Neutrophil (primary cell): ENCODE measurements around the gene FAM135A.

ENCODE experiments used
- H3K27ac ChIP-seq: fragments of 200-600 bp; sonication (generic); 2 replicates; pipeline ENCODE4 v1.5.1; 2016; ENCODE audit warnings: mild to moderate bottlenecking, moderate library complexity
- H3K27me3 ChIP-seq: fragments of 200-600 bp; sonication (generic); 2 replicates; pipeline ENCODE4 v1.6.0; 2016; ENCODE audit warnings: mild to moderate bottlenecking
- H3K36me3 ChIP-seq: fragments of 200-600 bp; sonication (generic); 2 replicates; pipeline ENCODE4 v1.5.1; 2017
- H3K4me1 ChIP-seq, 2 experiments: fragments of 200-600 bp in 1 of 2; sonication (generic) in 1 of 2; 1 replicate in 1 of 2; 2 replicates in 1 of 2; pipeline versions ENCODE4 v1.5.1 to v1.6.1; 2013 to 2016; ENCODE audit warnings: low read depth in 1 of 2, low read length in 1 of 2, mild to moderate bottlenecking in 1 of 2, moderate library complexity in 1 of 2; ENCODE audit not compliant: control insufficient read depth in 1 of 2, insufficient read depth in 1 of 2
- H3K4me3 ChIP-seq, 2 experiments: fragments of 200-600 bp in 1 of 2; sonication (generic) in 1 of 2; 1 replicate in 1 of 2; 2 replicates in 1 of 2; pipeline ENCODE4 v1.5.1; 2013 to 2016; ENCODE audit warnings: low read depth in 1 of 2, low read length in 1 of 2, mild to moderate bottlenecking in 1 of 2, moderate library complexity in 1 of 2
- H3K9me3 ChIP-seq: fragments of 200-600 bp; sonication (generic); 2 replicates; pipeline ENCODE4 v1.5.1; 2016
- CTCF ChIP-seq: fragments of 200-600 bp; sonication (generic); IDR thresholded peaks from 2 replicates; pipeline ENCODE4 v1.5.1; 2016; ENCODE audit warnings: antibody characterized with exemption

FAM135A gene

GRCh38 chr6:70527071-70527737 is 113.9 kb downstream of the FAM135A start:
- no peak overlapping the region for H3K27ac ChIP-seq
- no peaks in the 10 kb centered on the region for H3K9me3 ChIP-seq
- no peak overlapping the region for H3K4me3 ChIP-seq
- H3K27me3 ChIP-seq = no peaks in the 10 kb centered on the region
- H3K36me3 ChIP-seq = no peaks in the 10 kb centered on the region
- TF ChIP-seq CTCF = no peak
- no peaks in the 10 kb centered on the region for H3K4me1 ChIP-seq

- H3K4me3 ChIP-seq = no peak overlapping the region
Observed at GRCh38 chr6:70530023-70530422, 116.7 kb downstream of the FAM135A start.

GRCh38 chr6:70531133-70531532 is 117.8 kb downstream of the FAM135A start:
- H3K9me3 ChIP-seq = no peaks in the 10 kb centered on the region
- no peak overlapping the region for H3K4me3 ChIP-seq
- no peak for TF ChIP-seq CTCF
- H3K36me3 ChIP-seq = no peaks in the 10 kb centered on the region
- H3K27ac ChIP-seq = no peak overlapping the region
- no peaks in the 10 kb centered on the region for H3K27me3 ChIP-seq
- no peaks in the 10 kb centered on the region for H3K4me1 ChIP-seq

More at GRCh38 chr6:70530023-70530422, 116.7 kb downstream of the FAM135A start:
- Histone ChIP-seq H3K9me3 (no peaks in the 10 kb centered on the region), H3K4me1 (no peaks in the 10 kb centered on the region), H3K36me3 (no peaks in the 10 kb centered on the region), H3K27me3 (no peaks in the 10 kb centered on the region), H3K27ac (no peak overlapping the region)
- no peak for TF ChIP-seq CTCF

GRCh38 chr6:70537266-70537665 is 124.0 kb downstream of the FAM135A start:
- H3K4me3 ChIP-seq = no peak overlapping the region
- no peak overlapping the region for H3K27ac ChIP-seq
- no peak for TF ChIP-seq CTCF
- no peaks in the 10 kb centered on the region for H3K9me3 ChIP-seq
- no peaks in the 10 kb centered on the region for H3K36me3 ChIP-seq
- no peaks in the 10 kb centered on the region for H3K27me3 ChIP-seq
- H3K4me1 ChIP-seq = no peaks in the 10 kb centered on the region

- Histone ChIP-seq H3K4me1 (no peaks in the 10 kb centered on the region), H3K36me3 (no peaks in the 10 kb centered on the region), H3K27ac (no peak overlapping the region), H3K4me3 (no peak overlapping the region), H3K9me3 (no peaks in the 10 kb centered on the region), H3K27me3 (no peaks in the 10 kb centered on the region)
- no peak for TF ChIP-seq CTCF
Observed at GRCh38 chr6:70538376-70538775, 125.1 kb downstream of the FAM135A start.
